ENCODE measurements around the gene MCM5. TPM values are rescaled to one million over a fixed set of nuclear protein-coding genes. Genes with fewer than 3 reads are reported as not detected.

Gene MCM5
- total and polyA plus RNA-seq, 2 of the 13 experiments (the other 11 are each of a cell fraction or from before 2014, with no cell fraction given), result 40.2 to 93.5 TPM

- in situ Hi-C loops (cut with HindIII; ENCODE audit: extremely low pct_ligation_motif_present, low pct_unique_long_range_greater_than_20kb), result no loop called here
- no peaks in the 10 kb centered on the region for H3K36me3 ChIP-seq (replicated peaks in 1 of 2; ENCODE audit: control insufficient read depth in 1 of 2, insufficient read depth in 2 of 2, low read length in 2 of 2)
- H3K27ac ChIP-seq (ENCODE audit: extremely low read length, insufficient read depth, low read length), result no peak overlapping the region
- peaks cover 31% of the 10 kb centered on the region for H3K4me1 ChIP-seq (ENCODE audit: insufficient read depth, low read length)
- H3K27me3 ChIP-seq (ENCODE audit: control insufficient read depth in 1 of 2, insufficient read depth in 2 of 2, low read length in 2 of 2), result peaks cover 0 to 4% of the 10 kb centered on the region in 2 experiments; a peak in 1 of 5 replicates
- no peak overlapping the region for H2AFZ ChIP-seq (ENCODE audit: low read length)
- ATAC-seq (peak; percentile 63), DNase-seq (ENCODE audit: low spot score) (no peak), FAIRE-seq (no peak)
- 22% methylated on average over 6 of the region's 11 CpGs for WGBS (ENCODE audit: low lambda C conversion rate)
- ChIA-PET CTCF (ENCODE audit: low intra/inter-chr PET ratio, low total read pairs) (no interaction called here), POLR2A (no interaction called here)
- no peaks in the 10 kb centered on the region for H4K20me1 ChIP-seq (ENCODE audit: insufficient read depth, low read length)
- H3K79me2 ChIP-seq (ENCODE audit: insufficient read depth, low read length), result no peaks in the 10 kb centered on the region
- H3K9ac ChIP-seq (ENCODE audit: insufficient read depth, low read depth, low read length), result peak overlapping the region; percentile 45
- intact Hi-C loops (cut with micrococcal nuclease; ENCODE audit: unreplicated experiment), result no loop called here
- no TSS peak for BruUV-seq (replicated peaks)
- no peaks in the 10 kb centered on the region for H3K9me3 ChIP-seq (ENCODE audit: low read length)
- peak overlapping the region; percentile 77 for H3K4me2 ChIP-seq (ENCODE audit: low read depth, low read length)
- peak overlapping the region in 1 of 3 experiments; percentile 39; a peak in 1 of 6 replicates for H3K4me3 ChIP-seq (replicated peaks in 1 of 3; ENCODE audit: insufficient read depth in 1 of 3, low read depth in 2 of 3, low read length in 3 of 3)
- TF ChIP-seq ZNF33B (CRISPR knock-in tag; IDR thresholded peaks at IDR 0.05) (no peak), ZNF292 (CRISPR knock-in tag; IDR thresholded peaks at IDR 0.05; ENCODE audit: borderline replicate concordance, low read depth) (peak; percentile 59; the same call in 1 of the 2 replicates), NR2C2 (CRISPR knock-in tag; IDR thresholded peaks at IDR 0.05; ENCODE audit: borderline replicate concordance) (no peak), ZNF652 (CRISPR knock-in tag; IDR thresholded peaks at IDR 0.05; ENCODE audit: borderline replicate concordance, low read depth) (no peak), CCAR2 (optimal IDR thresholded peaks at IDR 0.05; ENCODE audit: low read depth, low read length) (no peak), HCFC1 (IDR thresholded peaks at IDR 0.05; ENCODE audit: low read depth, low read length) (no peak), GMEB2 (CRISPR knock-in tag; IDR thresholded peaks at IDR 0.05; ENCODE audit: low read depth) (no peak), KDM5B (CRISPR knock-in tag; IDR thresholded peaks at IDR 0.05; ENCODE audit: borderline replicate concordance) (0 out of 2 replicates have a peak, but pooled peaks have one; percentile 15), ZNF562 (CRISPR knock-in tag; IDR thresholded peaks at IDR 0.05; ENCODE audit: borderline replicate concordance) (no peak), ZFX (CRISPR knock-in tag; IDR thresholded peaks at IDR 0.05; ENCODE audit: low read depth) (peak; percentile 66), RARA (CRISPR knock-in tag; IDR thresholded peaks at IDR 0.05) (no peak), PHF8 (CRISPR knock-in tag; IDR thresholded peaks at IDR 0.05) (peak; percentile 39; the same call in 1 of the 2 replicates), ZNF598 (CRISPR knock-in tag; IDR thresholded peaks at IDR 0.05; ENCODE audit: borderline replicate concordance) (no peak), HIC2 (CRISPR knock-in tag; IDR thresholded peaks at IDR 0.05; ENCODE audit: low read depth) (no peak), ZNF629 (CRISPR knock-in tag; conservative IDR thresholded peaks at IDR 0.05) (no peak; the same call in 1 of the 2 replicates), TFAP4 (IDR thresholded peaks at IDR 0.05; ENCODE audit: borderline replicate concordance, low read depth) (peak; percentile 15; the same call in 1 of the 2 replicates), ELF1 (CRISPR knock-in tag; IDR thresholded peaks at IDR 0.05) (no peak), ZNF362 (CRISPR knock-in tag; IDR thresholded peaks at IDR 0.05; ENCODE audit: borderline replicate concordance) (0 out of 2 replicates have a peak, but pooled peaks have one; percentile 21), POLR2A (IDR thresholded peaks at IDR 0.05; ENCODE audit: insufficient read depth in 1 of 2, low read depth in 2 of 2, low read length in 2 of 2) (0 out of 4 replicates have a peak, but pooled peaks have one; percentile 22 to 28), ZFY (CRISPR knock-in tag; IDR thresholded peaks at IDR 0.05) (peak; percentile 57; the same call in 1 of the 2 replicates)
Observed at GRCh38 chr22:35467681-35468434, 67.9 kb downstream of the MCM5 start.

Data from HepG2 (cell line).